Ishikawa (cell line): ENCODE results near the gene CACNA1D.

Experiments
- CEBPB ChIP-seq: IDR thresholded peaks from 2 replicates; pipeline ENCODE4 v1.6.1; 2012
- CREB1 ChIP-seq: IDR thresholded peaks from 2 replicates; pipeline ENCODE4 v1.6.1; 2012; ENCODE audit warnings: low read depth
- EGR1 ChIP-seq: IDR thresholded peaks from 2 replicates; pipeline ENCODE4 v1.6.1; 2012
- EP300 ChIP-seq: IDR thresholded peaks from 2 replicates; pipeline ENCODE4 v1.6.1; 2012; ENCODE audit warnings: borderline replicate concordance
- FOXM1 ChIP-seq: IDR thresholded peaks from 2 replicates; pipeline ENCODE4 v1.6.1; 2012; ENCODE audit warnings: low read depth, borderline replicate concordance
- MAX ChIP-seq: IDR thresholded peaks from 2 replicates; pipeline ENCODE4 v1.6.1; 2012
- NFIC ChIP-seq: IDR thresholded peaks from 2 replicates; pipeline ENCODE4 v1.6.1; 2012
- RAD21 ChIP-seq: IDR thresholded peaks from 2 replicates; pipeline ENCODE4 v1.6.1; 2012; ENCODE audit warnings: low read depth
- REST ChIP-seq: IDR thresholded peaks from 2 replicates; pipeline ENCODE4 v1.6.1; 2012; ENCODE audit warnings: low read depth, mild to moderate bottlenecking
- TAF1 ChIP-seq: IDR thresholded peaks from 2 replicates; pipeline ENCODE4 v1.6.1; 2012; ENCODE audit warnings: low read depth, mild to moderate bottlenecking
- TCF12 ChIP-seq: IDR thresholded peaks from 2 replicates; pipeline ENCODE4 v1.6.1; 2012; ENCODE audit warnings: low read depth
- TEAD4 ChIP-seq: IDR thresholded peaks from 2 replicates; pipeline ENCODE4 v1.6.1; 2012
- USF1 ChIP-seq: IDR thresholded peaks from 2 replicates; pipeline ENCODE4 v1.6.1; 2012
- YY1 ChIP-seq: IDR thresholded peaks from 2 replicates; pipeline ENCODE4 v1.6.1; 2012; ENCODE audit warnings: low read depth
- ZBTB7A ChIP-seq: IDR thresholded peaks from 2 replicates; pipeline ENCODE4 v1.6.1; 2012; ENCODE audit warnings: low read depth

CACNA1D gene

GRCh38 chr3:53643757-53644156 is 149.3 kb downstream of the CACNA1D start:
- TF ChIP-seq TEAD4 (no peak), YY1 (no peak), EGR1 (no peak), TAF1 (no peak), NFIC (no peak), CREB1 (no peak), RAD21 (no peak), REST (no peak), USF1 (no peak), EP300 (no peak), ZBTB7A (no peak)

- TF ChIP-seq FOXM1 (no peak), MAX (no peak), YY1 (no peak), REST (no peak)
Observed at GRCh38 chr3:53645754-53646153, 151.3 kb downstream of the CACNA1D start.

- TF ChIP-seq ZBTB7A (no peak), TAF1 (no peak), CREB1 (no peak), EP300 (no peak), TEAD4 (no peak), NFIC (no peak), EGR1 (no peak), REST (no peak), TCF12 (no peak), MAX (no peak)
Observed at GRCh38 chr3:53646723-53647122, 152.3 kb downstream of the CACNA1D start.

GRCh38 chr3:53649816-53650215 is 155.4 kb downstream of the CACNA1D start:
- TF ChIP-seq ZBTB7A (no peak), NFIC (no peak), EP300 (no peak), TCF12 (no peak), CREB1 (no peak), EGR1 (no peak), RAD21 (no peak), MAX (no peak), CEBPB (no peak), REST (no peak), TEAD4 (no peak), USF1 (no peak), TAF1 (no peak), FOXM1 (no peak), YY1 (no peak)
